Non-pigmented ciliary epithelial cell (primary cell): ENCODE measurements around the gene CCDC83.
"Not testable (repeated sequence)": the region's sequence is repeated elsewhere in the genome, so short reads cannot be mapped to it uniquely, and the experiment has no call there.

ENCODE experiments used
- DNase-seq: peaks from one replicate; pipeline ENCODE4 v3.0.0-alpha.2; 2010; ENCODE audit warnings: low read depth

CCDC83 gene

GRCh38 chr11:85939099-85940015 is 84.2 kb downstream of the CCDC83 start:
- DNase-seq, result no peak

- DNase-seq, result no peak
These were observed 86.3 kb downstream of the CCDC83 start for GRCh38 chr11:85941380-85941973.

GRCh38 chr11:85945296-85945695 is 90.1 kb downstream of the CCDC83 start:
- no peak for DNase-seq

GRCh38 chr11:85945788-85946187 is 90.6 kb downstream of the CCDC83 start:
- no peak for DNase-seq

GRCh38 chr11:85946221-85946620 is 91.0 kb downstream of the CCDC83 start:
- no peak for DNase-seq

- DNase-seq, result no peak
These were observed 92.5 kb downstream of the CCDC83 start for GRCh38 chr11:85947431-85948272.

GRCh38 chr11:85948884-85949283 is 93.7 kb downstream of the CCDC83 start:
- no peak for DNase-seq

GRCh38 chr11:85949798-85950197 is 94.6 kb downstream of the CCDC83 start:
- no peak for DNase-seq

- no peak for DNase-seq
These were observed 95.3 kb downstream of the CCDC83 start for GRCh38 chr11:85950317-85951048.

- no peak for DNase-seq
These were observed 95.8 kb downstream of the CCDC83 start for GRCh38 chr11:85951049-85951405.

- no peak for DNase-seq
These were observed 96.4 kb downstream of the CCDC83 start for GRCh38 chr11:85951428-85952107.

GRCh38 chr11:85952108-85952485 is 96.9 kb downstream of the CCDC83 start:
- DNase-seq, result not testable (repeated sequence)

- no peak for DNase-seq
These were observed 98.4 kb downstream of the CCDC83 start for GRCh38 chr11:85953491-85954143.

GRCh38 chr11:85955531-85955930 is 100.3 kb downstream of the CCDC83 start:
- no peak for DNase-seq

- no peak for DNase-seq
These were observed 105.5 kb downstream of the CCDC83 start for GRCh38 chr11:85960678-85961077.

- DNase-seq, result no peak
These were observed 105.9 kb downstream of the CCDC83 start for GRCh38 chr11:85961130-85961529.

- DNase-seq, result no peak
These were observed 106.8 kb downstream of the CCDC83 start for GRCh38 chr11:85961930-85962363.

- DNase-seq, result no peak
These were observed 110.0 kb downstream of the CCDC83 start for GRCh38 chr11:85965202-85965601.

- no peak for DNase-seq
These were observed 112.3 kb downstream of the CCDC83 start for GRCh38 chr11:85967457-85967856.
